GM12801 (cell line): Measurements from ENCODE around the gene ARHGEF7.

Source experiments
- CTCF ChIP-seq: IDR thresholded peaks from one replicate; pipeline ENCODE4 v1.5.1; 2011; ENCODE audit warnings: control low read depth; ENCODE audit not compliant: insufficient read length; ENCODE audit errors: extremely low read depth

Gene ARHGEF7

GRCh38 chr13:111095911-111096501 lies 19.1 kb upstream of the ARHGEF7 start:
- no peak for TF ChIP-seq CTCF

GRCh38 chr13:111099290-111099689 lies 15.8 kb upstream of the ARHGEF7 start:
- no peak for TF ChIP-seq CTCF

GRCh38 chr13:111110054-111110453 lies 5.1 kb upstream of the ARHGEF7 start:
- TF ChIP-seq CTCF: no peak

GRCh38 chr13:111111376-111111937 lies 3.7 kb upstream of the ARHGEF7 start:
- TF ChIP-seq CTCF: no peak

GRCh38 chr13:111112196-111112595 lies 2.9 kb upstream of the ARHGEF7 start:
- TF ChIP-seq CTCF: no peak

GRCh38 chr13:111114362-111115060 lies 599 bp upstream of the ARHGEF7 start:
- TF ChIP-seq CTCF: no peak

- TF ChIP-seq CTCF: no peak
Measured at GRCh38 chr13:111115965-111116521, 933 bp downstream of the ARHGEF7 start.
